ENCODE measurements around the gene PCBP3.

The PCBP3 gene

DNA sequence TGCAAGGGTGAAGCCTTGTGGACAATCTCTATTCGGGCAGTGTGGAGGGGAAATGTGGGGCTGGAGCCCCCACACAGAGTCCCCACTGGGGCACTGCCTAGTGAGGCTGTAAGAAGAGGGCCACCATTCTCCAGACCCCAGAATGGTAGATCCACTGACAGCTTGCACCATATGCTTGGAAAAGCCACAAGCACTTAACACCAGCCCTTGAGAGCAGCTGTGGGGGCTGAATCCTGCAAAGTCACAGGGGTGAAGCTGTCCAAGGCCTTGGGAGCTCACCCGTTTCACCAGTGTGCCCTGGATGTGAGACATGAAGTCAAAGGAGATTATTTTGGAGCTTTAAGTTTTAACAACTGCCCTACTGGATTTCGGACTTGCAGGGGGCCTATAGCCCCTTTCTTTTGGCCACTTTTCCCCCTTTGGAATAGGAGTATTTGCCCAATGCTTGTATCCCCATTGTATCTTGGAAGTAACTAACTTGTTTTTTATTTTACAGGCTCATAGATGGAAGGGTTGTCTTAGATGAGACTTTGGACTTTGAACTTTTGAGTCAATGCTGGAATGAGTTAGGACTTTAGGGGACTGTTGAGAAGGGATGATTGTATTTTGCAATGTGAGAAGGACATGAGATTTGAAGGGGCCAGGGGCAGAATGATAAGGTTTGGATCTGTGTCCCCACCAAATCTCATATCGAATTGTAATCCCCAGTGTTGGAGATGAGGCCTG lies 321.7 kb downstream of the PCBP3 start:
- no peaks in the 10 kb centered on the region for H3K36me3 ChIP-seq (ENCODE audit: control insufficient read depth in 1 of 2, insufficient read depth in 2 of 2, low read length in 2 of 2)
- no peaks in the 10 kb centered on the region for H3K79me2 ChIP-seq (ENCODE audit: control insufficient read depth, insufficient read depth, low read length, poor library complexity)
- no peak overlapping the region for H3K4me3 ChIP-seq (ENCODE audit: low read depth, low read length)
- H3K18ac ChIP-seq (ENCODE audit: low read length): no peak overlapping the region
- peaks cover 10% of the 10 kb centered on the region for H3K9me3 ChIP-seq (ENCODE audit: insufficient read depth, low read depth, low read length)
- H2AFZ ChIP-seq (ENCODE audit: insufficient read depth, low read length, poor library complexity): no peak overlapping the region
- no peaks in the 10 kb centered on the region for H3K79me1 ChIP-seq (ENCODE audit: low read length)
- H4K12ac ChIP-seq (ENCODE audit: low read depth, low read length): no peak overlapping the region
- H3K14ac ChIP-seq (ENCODE audit: low read length): no peak overlapping the region
- no CpG with 5 or more reads among the region's 4 CpGs for WGBS (ENCODE audit: extremely low coverage, insufficient coverage, insufficient read length)
- H2BK120ac ChIP-seq (ENCODE audit: insufficient read depth, low read length, poor library complexity): no peak overlapping the region
- no peak for DNase-seq
- H4K91ac ChIP-seq (ENCODE audit: low read depth, low read length): no peak overlapping the region
- H3K4me2 ChIP-seq (ENCODE audit: low read length): no peak overlapping the region
- no peak overlapping the region for H2BK12ac ChIP-seq (ENCODE audit: low read length)
- H4K8ac ChIP-seq (ENCODE audit: low read depth, low read length): no peak overlapping the region
- no peak overlapping the region for H3K9ac ChIP-seq (ENCODE audit: low read length)
- H2AK5ac ChIP-seq (ENCODE audit: low read length): no peak overlapping the region
- no peak overlapping the region for H3K23ac ChIP-seq (ENCODE audit: low read length)
- H3K27me3 ChIP-seq (ENCODE audit: insufficient read depth, low read length): no peaks in the 10 kb centered on the region
- H3K27ac ChIP-seq (ENCODE audit: low read depth, low read length): no peak overlapping the region
- H3K4ac ChIP-seq (ENCODE audit: low read depth, low read length): no peak overlapping the region
- H2BK5ac ChIP-seq (ENCODE audit: low read depth, low read length, poor library complexity): no peak overlapping the region
- H3K4me1 ChIP-seq (ENCODE audit: control insufficient read depth in 1 of 2, insufficient read depth in 2 of 2, low read length in 2 of 2): no peaks in the 10 kb centered on the region

DNA sequence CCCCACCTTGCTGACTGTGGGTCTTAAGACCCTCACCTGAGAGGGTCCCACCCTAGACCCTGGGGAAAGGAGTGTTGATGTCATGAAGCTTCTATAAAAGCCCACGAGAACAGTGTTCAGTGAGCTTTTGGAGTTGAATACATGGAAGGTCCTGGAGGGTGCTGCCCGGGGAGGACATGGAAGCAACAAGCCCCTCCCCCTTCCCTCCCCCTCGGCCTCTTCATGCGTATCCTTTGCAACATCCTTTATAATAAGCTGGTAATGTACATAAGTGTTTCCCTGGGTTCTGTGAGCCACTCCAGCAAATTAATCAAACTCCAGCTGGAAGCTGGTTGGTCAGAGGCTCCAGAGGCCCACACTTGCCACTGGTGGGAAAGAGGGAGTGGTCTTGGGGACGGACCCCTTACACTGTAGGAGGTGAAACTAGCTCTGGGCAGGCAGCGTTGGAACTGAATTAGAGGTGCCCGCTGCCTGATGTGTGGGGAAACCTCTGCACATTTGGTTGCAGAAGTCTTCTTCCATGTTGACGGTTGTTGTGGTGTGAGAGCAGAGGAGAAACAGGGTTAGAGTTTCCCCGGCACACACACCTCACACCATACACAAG lies 323.4 kb downstream of the PCBP3 start:
- no peak for DNase-seq
- Histone ChIP-seq H3K27me3 (ENCODE audit: insufficient read depth, low read length) (no peaks in the 10 kb centered on the region), H3K79me2 (ENCODE audit: control insufficient read depth, insufficient read depth, low read length, poor library complexity) (no peaks in the 10 kb centered on the region), H4K91ac (ENCODE audit: low read depth, low read length) (no peak overlapping the region), H2AK5ac (ENCODE audit: low read length) (no peak overlapping the region), H3K14ac (ENCODE audit: low read length) (no peak overlapping the region), H3K23ac (ENCODE audit: low read length) (no peak overlapping the region), H2BK5ac (ENCODE audit: low read depth, low read length, poor library complexity) (no peak overlapping the region), H4K12ac (ENCODE audit: low read depth, low read length) (no peak overlapping the region), H3K4ac (ENCODE audit: low read depth, low read length) (no peak overlapping the region), H3K18ac (ENCODE audit: low read length) (no peak overlapping the region), H4K8ac (ENCODE audit: low read depth, low read length) (no peak overlapping the region), H3K27ac (ENCODE audit: low read depth, low read length) (no peak overlapping the region), H3K9me3 (ENCODE audit: insufficient read depth, low read depth, low read length) (peaks cover 7% of the 10 kb centered on the region), H3K4me2 (ENCODE audit: low read length) (no peak overlapping the region), H3K9ac (ENCODE audit: low read length) (no peak overlapping the region), H2AFZ (ENCODE audit: insufficient read depth, low read length, poor library complexity) (no peak overlapping the region), H2BK12ac (ENCODE audit: low read length) (no peak overlapping the region), H3K36me3 (ENCODE audit: control insufficient read depth in 1 of 2, insufficient read depth in 2 of 2, low read length in 2 of 2) (no peaks in the 10 kb centered on the region), H3K4me1 (ENCODE audit: control insufficient read depth in 1 of 2, insufficient read depth in 2 of 2, low read length in 2 of 2) (peaks cover 0 to 1% of the 10 kb centered on the region in 2 experiments), H2BK120ac (ENCODE audit: insufficient read depth, low read length, poor library complexity) (no peak overlapping the region), H3K4me3 (ENCODE audit: low read depth, low read length) (no peak overlapping the region), H3K79me1 (ENCODE audit: low read length) (no peaks in the 10 kb centered on the region)
- no CpG with 5 or more reads among the region's 9 CpGs for WGBS (ENCODE audit: extremely low coverage, insufficient coverage, insufficient read length)

DNA sequence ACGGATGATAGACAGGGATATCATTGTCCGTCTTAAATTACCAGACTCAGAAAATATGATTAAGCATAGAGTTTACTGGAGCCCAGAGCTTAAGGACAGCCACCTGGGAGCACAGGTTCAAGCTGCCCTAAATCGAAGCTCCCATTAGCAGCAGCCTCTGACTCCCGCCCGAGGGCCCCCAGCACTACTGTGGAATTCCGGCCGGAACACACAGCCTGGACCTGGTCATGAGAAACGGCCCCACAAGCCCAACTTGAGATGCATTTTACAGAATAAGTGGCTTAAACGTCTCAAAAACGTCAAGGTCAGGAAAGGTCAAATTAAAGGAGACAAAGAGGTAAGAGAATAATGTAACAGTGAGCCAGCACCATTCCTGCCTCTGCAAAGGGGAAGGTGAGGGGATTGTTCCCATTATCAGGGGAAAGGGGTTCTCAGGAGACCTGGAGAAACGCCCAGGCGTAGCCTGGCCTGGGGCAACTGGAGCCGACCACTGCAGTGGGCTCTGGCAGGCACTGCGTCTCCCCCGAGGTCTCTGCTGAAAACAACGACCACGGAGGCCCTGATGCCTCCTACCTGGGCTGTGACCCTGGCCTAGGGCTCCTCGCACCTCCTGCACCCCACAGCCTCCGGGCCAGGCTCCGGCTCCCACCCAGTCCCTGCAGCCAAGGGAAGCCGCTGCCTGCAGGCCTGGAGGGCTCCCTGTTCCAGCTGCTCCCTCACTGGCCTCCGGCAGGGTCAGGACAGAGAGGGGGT lies 326.6 kb downstream of the PCBP3 start:
- peaks cover 21 to 23% of the 10 kb centered on the region in 2 experiments for H3K4me1 ChIP-seq (ENCODE audit: control insufficient read depth in 1 of 2, insufficient read depth in 2 of 2, low read length in 2 of 2)
- DNase-seq: no peak
- H3K79me1 ChIP-seq (ENCODE audit: low read length): peaks cover 15% of the 10 kb centered on the region
- H3K36me3 ChIP-seq (ENCODE audit: control insufficient read depth in 1 of 2, insufficient read depth in 2 of 2, low read length in 2 of 2): no peaks in the 10 kb centered on the region
- no peak overlapping the region for H4K8ac ChIP-seq (ENCODE audit: low read depth, low read length)
- no CpG with 5 or more reads among the region's 22 CpGs for WGBS (ENCODE audit: extremely low coverage, insufficient coverage, insufficient read length)
- no peak overlapping the region for H3K18ac ChIP-seq (ENCODE audit: low read length)
- peaks cover under 1% of the 10 kb centered on the region for H3K9me3 ChIP-seq (ENCODE audit: insufficient read depth, low read depth, low read length)
- H2AK5ac ChIP-seq (ENCODE audit: low read length): no peak overlapping the region
- no peak overlapping the region for H3K14ac ChIP-seq (ENCODE audit: low read length)
- no peak overlapping the region for H4K91ac ChIP-seq (ENCODE audit: low read depth, low read length)
- H2AFZ ChIP-seq (ENCODE audit: insufficient read depth, low read length, poor library complexity): no peak overlapping the region
- H2BK5ac ChIP-seq (ENCODE audit: low read depth, low read length, poor library complexity): no peak overlapping the region
- no peak overlapping the region for H2BK12ac ChIP-seq (ENCODE audit: low read length)
- no peak overlapping the region for H3K27ac ChIP-seq (ENCODE audit: low read depth, low read length)
- no peak overlapping the region for H3K23ac ChIP-seq (ENCODE audit: low read length)
- H4K12ac ChIP-seq (ENCODE audit: low read depth, low read length): no peak overlapping the region
- no peak overlapping the region for H2BK120ac ChIP-seq (ENCODE audit: insufficient read depth, low read length, poor library complexity)
- no peak overlapping the region for H3K9ac ChIP-seq (ENCODE audit: low read length)
- H3K79me2 ChIP-seq (ENCODE audit: control insufficient read depth, insufficient read depth, low read length, poor library complexity): peaks cover 2% of the 10 kb centered on the region
- no peaks in the 10 kb centered on the region for H3K27me3 ChIP-seq (ENCODE audit: insufficient read depth, low read length)
- H3K4me3 ChIP-seq (ENCODE audit: low read depth, low read length): no peak overlapping the region
- no peak overlapping the region for H3K4ac ChIP-seq (ENCODE audit: low read depth, low read length)
- no peak overlapping the region for H3K4me2 ChIP-seq (ENCODE audit: low read length)

DNA sequence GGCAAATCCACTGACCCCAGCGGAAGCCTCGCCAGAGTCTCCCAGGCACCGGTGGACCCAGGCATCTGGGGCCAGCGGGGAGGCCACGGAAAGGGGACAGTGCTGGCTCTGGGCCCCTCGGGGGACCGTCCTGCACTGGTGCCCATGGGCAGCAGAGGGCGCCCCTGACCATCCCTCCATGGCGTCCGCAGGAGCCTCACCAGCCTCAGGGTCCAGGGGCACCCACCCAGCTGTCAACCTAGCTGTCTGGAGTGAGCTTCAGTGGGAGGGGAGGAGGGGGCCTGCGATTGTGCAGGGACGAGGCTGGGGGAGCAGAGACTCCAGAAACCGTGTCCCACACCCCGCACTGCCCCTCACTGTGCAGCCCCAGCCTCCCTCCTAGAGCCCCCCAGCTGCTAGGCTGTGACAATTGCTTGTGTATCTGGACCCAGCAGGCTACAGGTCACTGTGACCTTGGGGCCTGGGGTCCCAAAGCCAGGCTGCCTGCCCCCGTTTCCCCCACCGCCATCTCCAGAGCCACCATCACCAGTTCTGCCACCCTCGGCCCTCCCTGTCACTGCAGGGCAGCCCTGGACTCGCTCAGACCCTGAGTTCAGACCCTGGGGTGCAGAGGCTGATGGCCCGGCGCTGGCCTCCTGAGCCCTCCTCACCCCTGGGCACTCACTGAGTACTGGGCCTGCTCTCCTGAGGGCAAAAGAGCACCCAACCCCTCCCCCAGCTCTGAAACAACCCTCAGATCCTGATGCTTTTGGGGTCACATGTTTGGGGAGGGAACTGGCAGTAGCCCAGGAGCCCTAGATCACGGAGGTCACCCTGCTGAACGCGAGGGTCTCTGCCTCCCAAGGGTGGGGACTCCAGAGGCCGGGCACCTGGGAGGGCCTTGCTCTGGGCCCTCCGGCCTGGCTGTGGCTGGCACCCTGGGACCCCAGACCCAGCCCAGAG lies 327.4 kb downstream of the PCBP3 start:
- Histone ChIP-seq H3K27me3 (ENCODE audit: insufficient read depth, low read length) (peaks cover 2% of the 10 kb centered on the region), H3K23ac (ENCODE audit: low read length) (no peak overlapping the region), H4K8ac (ENCODE audit: low read depth, low read length) (no peak overlapping the region), H4K91ac (ENCODE audit: low read depth, low read length) (peak overlapping the region; percentile 13), H3K27ac (ENCODE audit: low read depth, low read length) (no peak overlapping the region), H2BK5ac (ENCODE audit: low read depth, low read length, poor library complexity) (no peak overlapping the region), H3K4ac (ENCODE audit: low read depth, low read length) (no peak overlapping the region), H2AFZ (ENCODE audit: insufficient read depth, low read length, poor library complexity) (no peak overlapping the region), H3K79me2 (ENCODE audit: control insufficient read depth, insufficient read depth, low read length, poor library complexity) (peaks cover 2% of the 10 kb centered on the region), H3K4me2 (ENCODE audit: low read length) (no peak overlapping the region), H3K14ac (ENCODE audit: low read length) (no peak overlapping the region), H3K79me1 (ENCODE audit: low read length) (peaks cover 17% of the 10 kb centered on the region), H3K9me3 (ENCODE audit: insufficient read depth, low read depth, low read length) (no peaks in the 10 kb centered on the region), H4K12ac (ENCODE audit: low read depth, low read length) (no peak overlapping the region), H3K9ac (ENCODE audit: low read length) (no peak overlapping the region), H2BK120ac (ENCODE audit: insufficient read depth, low read length, poor library complexity) (no peak overlapping the region), H2BK12ac (ENCODE audit: low read length) (peak overlapping the region; percentile 14), H3K36me3 (ENCODE audit: control insufficient read depth in 1 of 2, insufficient read depth in 2 of 2, low read length in 2 of 2) (no peaks in the 10 kb centered on the region), H3K4me1 (ENCODE audit: control insufficient read depth in 1 of 2, insufficient read depth in 2 of 2, low read length in 2 of 2) (peaks cover 23 to 26% of the 10 kb centered on the region in 2 experiments), H2AK5ac (ENCODE audit: low read length) (peak overlapping the region; percentile 24), H3K4me3 (ENCODE audit: low read depth, low read length) (no peak overlapping the region), H3K18ac (ENCODE audit: low read length) (no peak overlapping the region)
- WGBS (ENCODE audit: extremely low coverage, insufficient coverage, insufficient read length): no CpG with 5 or more reads among the region's 25 CpGs
- DNase-seq: peak in 1 of 2 donors; percentile 44
